CD4-positive, alpha-beta T cell treated with Interleukin-15 for 1 hour (primary cell): Measurements from ENCODE around the gene MEGF6.

ENCODE experiments used
- DNase-seq: peaks from one replicate; pipeline ENCODE4 v3.0.0-alpha.2; 2020

The MEGF6 gene

DNA sequence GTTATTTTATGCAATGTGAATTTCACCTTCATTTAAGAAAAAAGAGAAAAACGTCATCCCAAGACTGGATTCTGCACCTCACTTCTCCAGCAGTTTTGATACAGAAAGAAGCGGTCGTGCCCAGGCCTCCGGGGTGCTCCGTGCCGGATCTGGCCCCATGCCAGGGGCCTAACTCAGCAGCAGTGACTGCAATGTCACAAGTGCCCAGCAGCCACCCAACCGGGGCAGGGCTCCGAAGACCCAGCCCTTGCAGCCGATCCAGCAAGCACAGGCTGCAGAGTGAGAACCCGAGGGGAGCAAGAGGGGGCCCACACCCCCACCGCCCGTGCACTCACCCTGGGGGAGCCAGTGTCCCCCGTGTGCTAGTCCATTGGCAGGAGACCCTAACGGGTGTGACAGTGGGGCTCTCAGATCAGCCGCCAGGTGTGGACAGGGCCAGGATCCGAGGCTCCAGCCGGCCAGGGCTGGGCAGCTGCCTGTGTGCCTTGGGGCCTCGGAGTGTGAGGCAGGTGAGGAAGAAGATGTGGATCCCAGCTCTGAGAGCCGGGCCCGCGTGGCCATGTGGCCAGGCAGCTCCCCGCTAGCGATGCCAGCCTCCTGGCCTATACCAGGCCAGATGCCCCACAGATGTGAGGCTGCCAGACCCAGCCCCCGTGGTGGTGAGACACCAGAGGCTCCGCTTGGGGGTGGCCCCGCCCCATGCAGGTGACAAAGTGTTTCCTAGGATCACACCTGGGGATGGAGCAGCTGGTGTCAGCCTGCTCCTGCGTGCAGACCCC, 60.6 kb downstream of the MEGF6 start:
- no peak for DNase-seq

GRCh38 chr1:3548895-3549294, 62.4 kb downstream of the MEGF6 start:
- no peak for DNase-seq

DNA sequence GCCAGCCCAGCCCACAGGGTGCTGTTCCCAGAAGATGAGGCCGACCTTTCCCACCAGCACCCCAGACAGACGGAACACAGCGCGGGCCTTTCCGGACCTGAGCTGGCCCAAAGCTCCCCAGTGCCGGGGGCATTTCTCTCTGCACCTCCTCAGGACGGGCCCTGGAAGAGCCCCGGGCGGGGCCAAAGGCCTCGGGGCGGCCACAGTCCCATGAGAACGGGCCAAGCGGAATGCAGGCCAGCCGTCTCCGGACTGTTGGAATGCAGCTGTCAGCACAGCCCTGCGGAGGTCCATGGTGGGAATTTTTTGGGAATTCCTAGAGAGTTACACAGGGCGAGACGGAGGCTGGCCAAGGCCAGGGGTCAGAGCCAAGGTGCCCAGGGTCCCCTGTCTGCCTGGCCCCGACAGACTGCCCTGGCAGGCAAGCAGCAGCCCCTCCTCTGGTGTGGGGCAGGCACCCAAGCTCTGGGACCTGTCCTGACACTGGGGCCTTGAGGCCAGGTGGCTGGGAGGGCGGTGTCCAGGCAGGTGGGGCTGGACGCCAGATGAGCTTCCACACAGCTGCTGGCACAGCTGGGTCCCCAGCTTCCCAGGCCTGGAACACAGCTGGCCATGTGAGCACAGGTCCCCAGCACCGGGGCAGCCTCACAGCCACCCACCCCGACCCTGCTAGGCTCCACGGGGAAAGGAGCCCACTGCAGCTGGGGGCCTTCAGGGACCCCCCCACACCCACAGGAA, 63.0 kb downstream of the MEGF6 start:
- DNase-seq = no peak

DNA sequence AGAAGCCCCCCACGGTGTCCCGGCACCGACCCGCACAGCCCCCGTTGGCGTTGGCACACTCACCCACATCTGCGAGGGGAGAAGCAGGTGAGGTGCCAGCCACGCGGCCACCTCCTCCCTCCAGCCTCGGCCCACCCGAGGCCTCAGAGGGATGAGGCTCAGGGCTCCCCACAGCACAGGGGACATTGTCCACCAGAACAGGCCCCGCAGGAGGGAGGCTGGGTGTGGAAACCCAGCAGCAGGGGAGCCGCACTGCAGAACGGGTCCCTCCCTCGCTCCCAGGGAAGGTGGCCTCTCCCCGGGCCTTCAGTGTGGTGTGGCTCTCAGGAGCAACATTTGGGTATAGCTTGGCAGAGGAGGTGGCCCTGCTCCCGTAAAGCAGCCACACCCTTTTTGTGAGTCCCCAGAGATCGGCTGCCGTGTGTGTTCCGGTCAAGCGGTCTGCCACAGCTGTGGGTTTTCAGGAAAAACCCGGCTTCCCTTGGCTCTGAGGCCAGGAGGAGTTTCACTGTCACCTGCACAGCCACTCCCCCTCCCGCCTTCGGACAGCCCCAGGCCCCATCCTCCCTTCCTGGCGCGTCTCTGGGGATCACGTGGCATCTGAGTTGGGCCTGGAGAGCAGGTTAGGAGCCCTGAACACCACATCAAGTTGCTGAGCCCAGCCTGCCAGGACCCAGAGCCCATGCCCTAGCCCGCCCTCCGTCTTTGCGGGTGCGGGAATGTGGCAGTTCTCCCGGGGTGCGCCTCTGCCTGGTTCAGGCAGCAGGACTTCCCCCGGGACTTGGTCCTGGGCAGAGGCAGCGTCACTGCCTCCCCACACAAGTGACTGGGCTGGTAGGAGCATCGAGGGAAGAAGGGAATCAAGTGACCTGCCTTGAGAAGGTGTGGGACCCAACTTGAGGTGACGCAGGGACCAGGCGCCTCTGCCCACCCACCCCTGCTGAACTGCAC, 64.0 kb downstream of the MEGF6 start:
- DNase-seq = no peak

- DNase-seq = no peak
Observed at GRCh38 chr1:3546048-3546384, 65.3 kb downstream of the MEGF6 start.

GRCh38 chr1:3545363-3546047, 65.8 kb downstream of the MEGF6 start:
- no peak for DNase-seq

DNA sequence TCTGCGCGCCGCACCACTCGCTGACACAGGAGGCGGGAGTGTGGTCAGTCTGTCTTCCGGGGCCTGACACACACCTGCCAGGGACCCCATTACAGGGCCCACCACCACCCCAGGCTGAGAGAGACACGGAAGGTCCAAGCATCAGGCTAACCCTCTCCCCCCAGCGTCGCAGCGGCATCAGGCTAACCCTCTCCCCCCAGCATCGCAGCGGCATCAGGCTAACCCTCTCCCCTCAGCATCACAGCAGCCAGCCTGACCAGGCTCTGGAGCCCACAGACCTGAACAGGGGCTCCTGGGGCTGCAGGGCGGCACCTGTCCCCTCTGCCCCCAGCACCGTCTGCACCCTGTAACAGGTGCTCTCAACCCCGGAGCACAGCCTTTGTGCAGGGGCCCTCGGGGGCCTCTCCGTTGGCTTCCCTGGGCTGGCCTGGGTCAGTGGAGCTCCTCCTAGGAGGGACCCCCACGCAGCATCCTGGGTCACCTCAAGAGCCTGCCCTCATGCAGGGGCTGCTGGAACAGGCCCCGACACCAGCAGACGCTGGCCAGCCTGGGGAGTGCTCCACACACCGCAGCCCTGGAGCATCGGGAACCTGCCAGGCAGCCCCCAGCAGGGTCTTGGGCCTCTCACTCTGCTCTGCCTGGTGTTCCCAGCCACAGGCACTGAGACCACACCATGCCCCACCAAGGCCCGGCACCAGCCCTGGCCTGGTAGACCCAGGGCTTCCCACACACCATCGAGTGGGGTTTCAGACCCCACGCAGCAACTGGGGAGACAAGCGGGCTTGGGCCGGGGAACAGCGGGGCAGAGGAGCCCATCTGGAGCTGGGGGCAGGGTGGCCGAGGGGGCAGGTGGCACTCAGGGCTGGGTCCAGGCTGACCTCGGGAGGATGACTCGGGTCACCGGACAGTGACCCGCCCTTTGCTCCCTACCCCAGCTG, 67.0 kb downstream of the MEGF6 start:
- no peak for DNase-seq

- DNase-seq = no peak
Observed at GRCh38 chr1:3543076-3544039, 68.0 kb downstream of the MEGF6 start.

DNA sequence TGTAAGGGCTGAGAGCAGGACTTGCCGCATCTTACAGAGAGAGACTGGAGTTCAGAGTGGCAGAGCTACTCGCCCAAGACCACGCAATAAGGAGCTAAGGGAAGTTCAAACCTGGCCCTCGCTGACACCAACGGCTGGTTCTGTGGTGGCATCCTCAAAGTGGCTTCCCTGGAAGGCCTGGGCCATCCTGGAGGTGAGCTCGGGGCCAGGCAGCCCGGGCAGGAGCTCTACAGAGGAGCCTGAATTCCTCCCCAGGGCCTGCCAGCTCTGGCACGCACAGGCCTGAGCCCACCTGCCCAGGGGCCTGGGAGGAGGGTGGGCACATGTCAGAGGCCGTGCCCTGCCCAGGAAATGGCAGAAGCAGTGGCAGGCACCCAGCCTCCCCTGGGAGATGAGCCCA, 68.6 kb downstream of the MEGF6 start:
- no peak for DNase-seq

- no peak for DNase-seq
Observed at GRCh38 chr1:3541936-3542335, 69.4 kb downstream of the MEGF6 start.

DNA sequence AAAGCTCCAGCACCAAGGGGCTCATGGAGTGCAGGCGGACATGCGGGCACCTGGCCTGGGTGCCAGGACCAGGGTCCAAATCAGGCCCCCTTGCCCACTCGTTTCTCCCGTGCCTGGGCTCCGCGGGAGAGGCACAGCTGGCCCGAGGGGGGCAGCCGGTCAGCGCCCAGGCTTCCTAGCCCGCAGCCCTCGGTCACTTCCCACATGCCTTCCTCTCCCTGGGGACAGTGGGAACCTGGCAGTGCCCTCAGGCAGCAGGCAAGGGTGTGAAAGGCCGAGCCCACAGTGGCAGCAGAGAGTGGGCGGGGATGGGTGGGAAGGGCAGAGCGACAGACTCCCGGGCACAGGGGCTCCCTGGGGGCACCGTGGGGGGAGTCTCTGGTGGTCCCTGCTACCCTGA, 69.8 kb downstream of the MEGF6 start:
- DNase-seq = no peak

- DNase-seq = no peak
Observed at GRCh38 chr1:3540876-3541275, 70.4 kb downstream of the MEGF6 start.

GRCh38 chr1:3539707-3540425, 71.4 kb downstream of the MEGF6 start:
- no peak for DNase-seq

DNA sequence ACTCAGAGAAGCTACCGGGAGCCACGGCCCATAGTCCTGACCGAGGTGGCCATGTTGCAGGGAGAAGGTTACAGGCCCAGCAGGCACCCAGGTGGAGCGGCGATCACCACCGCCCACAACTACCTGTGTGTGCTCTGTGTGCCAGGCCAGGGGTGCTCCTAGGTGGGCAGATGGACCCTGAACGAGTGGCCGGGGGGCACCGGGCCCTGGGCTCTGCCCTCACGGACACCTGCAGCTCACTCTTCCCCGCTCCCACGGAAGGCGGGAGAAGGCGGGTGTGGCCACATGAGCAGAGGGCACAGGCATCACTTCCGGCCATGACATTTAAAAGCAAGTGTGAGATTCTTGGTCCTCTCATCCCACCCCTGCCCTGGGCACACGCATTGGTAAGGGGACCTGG, 73.9 kb downstream of the MEGF6 start:
- DNase-seq = no peak

- DNase-seq = no peak
Observed at GRCh38 chr1:3536420-3537195, 74.7 kb downstream of the MEGF6 start.

DNA sequence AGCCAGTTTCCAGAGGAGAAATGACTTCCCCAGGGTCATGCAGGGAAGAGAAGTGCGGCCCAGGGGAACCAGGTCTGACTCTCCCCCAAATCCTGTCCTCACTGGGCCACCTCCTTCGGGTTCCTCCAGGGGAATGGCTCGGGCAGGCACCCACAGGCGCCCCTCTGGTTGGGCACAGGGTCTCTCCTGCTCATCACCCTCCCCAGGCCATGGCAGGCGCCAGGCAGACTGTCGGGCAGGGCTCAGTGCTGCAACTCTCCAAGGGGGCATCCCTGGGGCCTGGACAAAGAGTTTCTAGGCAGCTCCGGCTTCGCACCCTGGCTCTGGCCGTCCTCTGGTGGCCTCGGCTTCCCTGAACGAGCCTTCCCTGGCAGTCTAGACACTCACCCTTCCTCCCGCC, 75.6 kb downstream of the MEGF6 start:
- no peak for DNase-seq

DNA sequence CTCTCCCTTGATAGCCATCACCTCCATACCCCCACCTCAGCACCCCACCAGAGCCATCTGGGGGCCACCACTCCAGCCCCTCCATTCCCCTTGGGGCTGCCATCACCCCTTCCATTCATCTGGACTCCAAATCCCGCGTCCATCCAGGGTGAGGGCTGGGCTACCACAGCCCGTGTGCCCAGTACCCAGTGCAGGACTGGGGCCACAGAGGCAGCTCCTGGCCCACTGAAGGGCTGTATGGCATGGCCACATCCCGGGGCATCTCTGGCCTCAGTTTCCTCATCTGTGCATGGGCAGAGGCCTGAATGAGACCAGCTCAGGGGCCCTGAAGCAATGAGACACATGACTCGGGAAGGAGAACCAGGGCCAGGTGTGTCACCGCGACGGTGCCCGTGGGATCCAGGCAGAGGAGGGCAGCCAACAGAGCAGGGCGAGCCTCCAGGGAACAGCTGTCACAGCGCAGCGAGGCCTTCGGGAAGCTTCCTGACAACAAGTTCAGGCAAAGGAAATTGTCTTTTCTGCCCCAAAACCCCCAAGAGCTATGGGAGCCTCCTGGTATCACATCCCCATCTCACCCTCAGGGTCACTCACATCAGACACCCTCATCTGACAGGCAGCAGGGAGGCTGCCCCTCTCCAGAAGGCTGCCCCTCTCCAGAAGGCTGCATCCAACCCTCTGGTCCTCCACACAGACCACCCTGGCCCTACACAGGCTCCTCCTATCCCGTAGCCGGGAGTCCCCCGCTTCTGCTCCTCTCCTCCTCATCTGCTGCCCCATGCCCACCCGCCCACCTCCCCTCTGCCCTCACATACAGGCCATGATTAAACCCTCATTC, 76.3 kb downstream of the MEGF6 start:
- no peak for DNase-seq
